Mucosa of stomach (tissue), 1 donor: ENCODE results near the gene SEMA4D.

Experiments used
- H3K27me3 ChIP-seq: one replicate; pipeline ENCODE4 v1.7.0; 2013; ENCODE audit warnings: mild to moderate bottlenecking, low read length; ENCODE audit not compliant: control insufficient read depth, insufficient read depth
- H3K36me3 ChIP-seq: one replicate; pipeline ENCODE4 v1.7.0; 2013; ENCODE audit warnings: low read length; ENCODE audit not compliant: control insufficient read depth, insufficient read depth
- H3K4me1 ChIP-seq: one replicate; pipeline ENCODE4 v1.7.0; 2013; ENCODE audit warnings: mild to moderate bottlenecking, low read length; ENCODE audit not compliant: control insufficient read depth, insufficient read depth
- H3K4me3 ChIP-seq: one replicate; pipeline ENCODE4 v1.7.0; 2013; ENCODE audit warnings: low read length
- H3K9ac ChIP-seq: one replicate; pipeline ENCODE4 v1.7.0; 2013; ENCODE audit warnings: mild to moderate bottlenecking, low read length, moderate library complexity
- H3K9me3 ChIP-seq: one replicate; pipeline ENCODE4 v1.7.0; 2013; ENCODE audit warnings: mild to moderate bottlenecking, low read length, moderate library complexity; ENCODE audit not compliant: control insufficient read depth
- donor health status: Pancreatic carcinoma.

SEMA4D gene

GRCh38 chr9:89358985-89359384 is 138.9 kb downstream of the SEMA4D start:
- H3K9ac ChIP-seq, result no peak overlapping the region
- no peaks in the 10 kb centered on the region for H3K4me1 ChIP-seq
- H3K36me3 ChIP-seq, result peaks cover 32% of the 10 kb centered on the region
- no peaks in the 10 kb centered on the region for H3K9me3 ChIP-seq
- H3K27me3 ChIP-seq, result no peaks in the 10 kb centered on the region
- H3K4me3 ChIP-seq, result no peak overlapping the region

- Histone ChIP-seq H3K4me1 (no peaks in the 10 kb centered on the region), H3K27me3 (no peaks in the 10 kb centered on the region), H3K4me3 (no peak overlapping the region), H3K36me3 (peaks cover 34% of the 10 kb centered on the region), H3K9ac (no peak overlapping the region), H3K9me3 (no peaks in the 10 kb centered on the region)
Observed at GRCh38 chr9:89358376-89358916, 139.5 kb downstream of the SEMA4D start.

GRCh38 chr9:89357331-89358197 is 140.3 kb downstream of the SEMA4D start:
- Histone ChIP-seq H3K36me3 (peaks cover 34% of the 10 kb centered on the region), H3K9ac (no peak overlapping the region), H3K4me1 (no peaks in the 10 kb centered on the region), H3K27me3 (no peaks in the 10 kb centered on the region), H3K4me3 (no peak overlapping the region), H3K9me3 (no peaks in the 10 kb centered on the region)

GRCh38 chr9:89356782-89357181 is 141.1 kb downstream of the SEMA4D start:
- Histone ChIP-seq H3K9ac (no peak overlapping the region), H3K36me3 (peaks cover 34% of the 10 kb centered on the region)

GRCh38 chr9:89354471-89354870 is 143.4 kb downstream of the SEMA4D start:
- H3K36me3 ChIP-seq, result peaks cover 44% of the 10 kb centered on the region
- H3K9me3 ChIP-seq, result no peaks in the 10 kb centered on the region
- no peak overlapping the region for H3K4me3 ChIP-seq
- H3K4me1 ChIP-seq, result no peaks in the 10 kb centered on the region
- H3K27me3 ChIP-seq, result no peaks in the 10 kb centered on the region
- no peak overlapping the region for H3K9ac ChIP-seq

More at GRCh38 chr9:89356782-89357181, 141.1 kb downstream of the SEMA4D start:
- Histone ChIP-seq H3K27me3 (no peaks in the 10 kb centered on the region), H3K4me1 (no peaks in the 10 kb centered on the region), H3K9me3 (no peaks in the 10 kb centered on the region), H3K4me3 (no peak overlapping the region)

GRCh38 chr9:89353989-89354388 is 143.9 kb downstream of the SEMA4D start:
- H3K36me3 ChIP-seq, result peaks cover 45% of the 10 kb centered on the region
- no peaks in the 10 kb centered on the region for H3K27me3 ChIP-seq
- H3K4me3 ChIP-seq, result no peak overlapping the region
- no peaks in the 10 kb centered on the region for H3K9me3 ChIP-seq
- no peaks in the 10 kb centered on the region for H3K4me1 ChIP-seq
- no peak overlapping the region for H3K9ac ChIP-seq

- H3K27me3 ChIP-seq, result no peaks in the 10 kb centered on the region
- no peaks in the 10 kb centered on the region for H3K4me1 ChIP-seq
- H3K9ac ChIP-seq, result no peak overlapping the region
- peaks cover 42% of the 10 kb centered on the region for H3K36me3 ChIP-seq
- H3K9me3 ChIP-seq, result no peaks in the 10 kb centered on the region
- H3K4me3 ChIP-seq, result no peak overlapping the region
Observed at GRCh38 chr9:89352874-89353649, 144.9 kb downstream of the SEMA4D start.

- no peaks in the 10 kb centered on the region for H3K9me3 ChIP-seq
- no peaks in the 10 kb centered on the region for H3K4me1 ChIP-seq
- H3K36me3 ChIP-seq, result peaks cover 38% of the 10 kb centered on the region
- H3K4me3 ChIP-seq, result no peak overlapping the region
- H3K9ac ChIP-seq, result no peak overlapping the region
- no peaks in the 10 kb centered on the region for H3K27me3 ChIP-seq
Observed at GRCh38 chr9:89352451-89352850, 145.5 kb downstream of the SEMA4D start.

- Histone ChIP-seq H3K9ac (no peak overlapping the region), H3K4me1 (no peaks in the 10 kb centered on the region), H3K36me3 (peaks cover 31% of the 10 kb centered on the region), H3K9me3 (no peaks in the 10 kb centered on the region), H3K4me3 (no peak overlapping the region), H3K27me3 (no peaks in the 10 kb centered on the region)
Observed at GRCh38 chr9:89351584-89352300, 146.2 kb downstream of the SEMA4D start.

GRCh38 chr9:89350988-89351557 is 146.8 kb downstream of the SEMA4D start:
- Histone ChIP-seq H3K27me3 (no peaks in the 10 kb centered on the region), H3K9me3 (no peaks in the 10 kb centered on the region), H3K9ac (no peak overlapping the region), H3K4me1 (no peaks in the 10 kb centered on the region), H3K4me3 (no peak overlapping the region), H3K36me3 (peaks cover 31% of the 10 kb centered on the region)

- Histone ChIP-seq H3K9me3 (no peaks in the 10 kb centered on the region), H3K4me1 (no peaks in the 10 kb centered on the region), H3K36me3 (peaks cover 24% of the 10 kb centered on the region), H3K27me3 (no peaks in the 10 kb centered on the region), H3K4me3 (no peak overlapping the region), H3K9ac (no peak overlapping the region)
Observed at GRCh38 chr9:89349607-89350006, 148.3 kb downstream of the SEMA4D start.
